Testis (tissue), 3 donors: Measurements from ENCODE around the gene EIF2A. TPM values are rescaled to one million over a fixed set of nuclear protein-coding genes. Genes with fewer than 3 reads are reported as not detected.
"Not testable (repeated sequence)": the region's sequence is repeated elsewhere in the genome, so short reads cannot be mapped to it uniquely, and the experiment has no call there.

Experiments
- DNase-seq: peaks from one replicate; pipeline ENCODE4 v3.0.0-alpha.2; 2019
- H3K27ac ChIP-seq, 2 donors: fragments of 200-600 bp; sonication (generic); one replicate each; pipeline ENCODE4 v1.5.1; 2019
- H3K27me3 ChIP-seq: fragments of 200-600 bp; sonication (generic); one replicate; pipeline ENCODE4 v1.5.1; 2019
- H3K36me3 ChIP-seq: fragments of 200-600 bp; sonication (generic); one replicate; pipeline ENCODE4 v1.5.1; 2017; ENCODE audit warnings: low read depth; ENCODE audit errors: missing control alignments
- H3K4me1 ChIP-seq: fragments of 200-600 bp; sonication (generic); one replicate; pipeline ENCODE4 v1.5.1; 2019
- H3K4me3 ChIP-seq, 2 donors: fragments of 200-600 bp; sonication (generic); one replicate each; pipeline ENCODE4 v1.5.1; 2017 to 2019
- H3K9me3 ChIP-seq: fragments of 200-600 bp; sonication (generic); one replicate; pipeline ENCODE4 v1.5.1; 2017
- CTCF ChIP-seq, 3 experiments: fragments of 450-650 bp in 2 of 3; fragments of 200-600 bp in 1 of 3; sonication (generic) in 1 of 3; IDR thresholded peaks; one replicate each; pipeline ENCODE4 v1.5.1; 2016 to 2019; ENCODE audit warnings: antibody characterized with exemption in 3 of 3, mild to moderate bottlenecking in 2 of 3, moderate library complexity in 1 of 3
- POLR2A ChIP-seq: fragments of 450-650 bp; IDR thresholded peaks from one replicate; pipeline ENCODE4 v1.6.1; 2017; ENCODE audit warnings: antibody characterized with exemption, mild to moderate bottlenecking, moderate library complexity
- WGBS, 2 donors: methylation state at CpG; one replicate each; pipeline ENCODE4 v1.1.5; 2018; 5-methylcytosine and 5-hydroxymethylcytosine counted together
- intact Hi-C: fragments of 100-400 bp; cut with DNase I; formaldehyde crosslinking; loops from one replicate; pipeline ENCODE4 v1.15.1; 2023; ENCODE audit warnings: low total_unique reads
- polyA plus RNA-seq: library from polyadenylated mRNA; stranded (reverse); fragments of 350-450 nt; fragmentation: Illumina TruSeq; extraction: RNeasy Lipid Tissue Mini Kit (QIAGEN cat#74804); gene quantifications from one replicate; pipeline ENCODE4 v1.2.3, GENCODE V29; 2014; ENCODE audit warnings: low read depth, low replicate concordance; ENCODE audit not compliant: insufficient read depth
- total RNA-seq, 2 donors: library from RNA; depleted of rRNA; stranded (reverse); fragments of >200 nt; gene quantifications; one replicate each; pipeline ENCODE4 v1.2.3, GENCODE V29; 2016

The EIF2A gene
- total and polyA plus RNA-seq, 3 donors from 2014 or later: 32.1 to 83.2 (median 70.8) TPM

DNA sequence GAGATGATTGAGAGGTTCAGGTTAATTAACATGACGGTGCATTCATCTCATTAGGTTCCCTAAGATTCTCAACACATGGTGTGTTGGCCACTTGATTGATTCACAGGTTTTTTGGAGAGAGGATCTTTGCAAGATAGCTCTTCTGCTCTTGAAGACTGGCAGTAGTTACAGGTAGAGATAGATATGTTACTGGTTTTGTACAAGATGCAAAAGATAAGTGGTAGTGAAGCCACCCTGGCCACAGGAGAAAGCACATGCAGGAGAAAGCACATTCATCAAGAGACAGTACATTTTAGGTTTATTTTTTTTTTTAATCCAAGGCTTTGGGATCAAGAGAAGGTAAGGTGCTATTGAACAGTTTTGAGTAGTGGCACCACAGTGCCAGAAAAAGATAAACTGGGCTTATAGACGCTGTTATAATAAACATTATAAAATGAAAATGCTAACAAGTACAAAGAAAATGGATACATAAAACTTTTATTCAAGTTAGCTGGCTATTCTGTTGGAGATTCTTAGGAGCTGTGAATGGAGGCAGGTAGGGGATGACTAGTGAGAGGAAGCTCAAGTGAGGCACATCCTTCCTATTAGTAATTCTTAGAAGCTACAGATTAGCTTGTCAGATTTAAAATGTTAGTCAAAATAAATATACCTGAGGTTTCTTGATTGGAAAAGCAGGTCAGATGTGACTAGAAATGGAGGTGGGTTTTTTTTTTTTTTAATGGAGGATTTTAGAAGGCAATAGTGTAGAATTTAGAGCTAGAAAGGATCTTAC lies 67.3 kb downstream of the EIF2A start:
- Histone ChIP-seq H3K9me3 (no peaks in the 10 kb centered on the region), H3K27ac (no peak overlapping the region), H3K36me3 (no peaks in the 10 kb centered on the region), H3K4me1 (peaks cover 3% of the 10 kb centered on the region), H3K27me3 (no peaks in the 10 kb centered on the region), H3K4me3 (no peak overlapping the region)
- no peak for DNase-seq
- TF ChIP-seq POLR2A (no peak), CTCF (IDR thresholded peaks at IDR 0.05) (no peak)
- 85 to 90% methylated on average over 2 of the region's 2 CpGs for WGBS, 2 donors
- intact Hi-C loops: no loop called here

DNA sequence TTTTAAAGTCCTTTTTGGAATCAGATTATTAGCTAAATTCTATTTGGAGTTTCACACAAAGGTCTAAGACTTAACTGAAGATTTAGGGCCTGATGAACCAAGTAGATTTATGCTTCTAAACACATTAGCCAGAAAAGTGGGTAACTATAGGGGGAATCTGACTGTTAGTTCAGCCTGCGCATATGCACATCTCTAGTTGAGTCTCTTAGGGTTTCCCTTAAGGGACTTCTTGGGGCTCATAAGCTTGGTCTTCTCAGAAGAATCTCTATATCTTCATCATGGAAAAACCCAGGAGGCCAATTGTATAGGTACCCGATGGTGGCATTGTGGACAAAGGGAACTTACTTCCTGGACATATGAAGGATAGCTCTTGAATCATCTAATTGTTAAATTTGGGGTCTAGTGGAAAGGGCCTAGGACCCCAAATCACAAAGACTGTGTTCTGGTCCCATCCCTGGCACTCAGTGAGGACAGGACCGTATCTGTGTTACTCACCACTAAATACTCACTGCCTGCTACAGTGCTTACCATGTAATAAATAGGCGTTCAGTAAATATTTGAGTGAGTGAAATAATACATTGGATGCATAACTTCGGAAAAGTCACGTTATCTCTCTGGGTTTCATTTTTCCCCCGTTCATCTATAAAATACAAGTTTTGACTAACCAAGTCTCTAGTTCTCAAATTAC lies 73.6 kb downstream of the EIF2A start:
- no peak overlapping the region for H3K27ac ChIP-seq
- no peaks in the 10 kb centered on the region for H3K4me1 ChIP-seq
- no peaks in the 10 kb centered on the region for H3K9me3 ChIP-seq
- H3K36me3 ChIP-seq: no peaks in the 10 kb centered on the region
- no peaks in the 10 kb centered on the region for H3K27me3 ChIP-seq
- TF ChIP-seq POLR2A (no peak), CTCF (IDR thresholded peaks at IDR 0.05) (no peak)
- intact Hi-C loops: no loop called here
- H3K4me3 ChIP-seq: no peak overlapping the region
- DNase-seq: no peak
- 84 to 88% methylated on average over 7 of the region's 7 CpGs for WGBS, 2 donors

- intact Hi-C loops: not testable (repeated sequence)
Measured at GRCh38 chr3:150622955-150623354, 76.4 kb downstream of the EIF2A start.

GRCh38 chr3:150623945-150624344 lies 77.4 kb downstream of the EIF2A start:
- Histone ChIP-seq H3K27me3 (no peaks in the 10 kb centered on the region), H3K9me3 (no peaks in the 10 kb centered on the region), H3K36me3 (no peaks in the 10 kb centered on the region), H3K27ac (no peak overlapping the region), H3K4me1 (no peaks in the 10 kb centered on the region), H3K4me3 (no peak overlapping the region)
- 91 to 96% methylated on average over 1 of the region's 1 CpG for WGBS, 2 donors
- DNase-seq: no peak
- intact Hi-C loops: no loop called here
- TF ChIP-seq CTCF (IDR thresholded peaks at IDR 0.05) (no peak), POLR2A (no peak)

More at GRCh38 chr3:150622955-150623354, 76.4 kb downstream of the EIF2A start:
- not testable (repeated sequence) for H3K4me3 ChIP-seq, H3K9me3 ChIP-seq, H3K4me1 ChIP-seq, H3K36me3 ChIP-seq, H3K27ac ChIP-seq, H3K27me3 ChIP-seq, DNase-seq

GRCh38 chr3:150626148-150626930 lies 79.8 kb downstream of the EIF2A start:
- no peak for TF ChIP-seq CTCF (IDR thresholded peaks at IDR 0.05)
- TF ChIP-seq POLR2A: no peak
- no peak overlapping the region for H3K4me3 ChIP-seq
- intact Hi-C loops: no loop called here
- H3K36me3 ChIP-seq: no peaks in the 10 kb centered on the region
- H3K27ac ChIP-seq: peak overlapping the region; percentile 2 to 33
- H3K27me3 ChIP-seq: no peaks in the 10 kb centered on the region
- no peaks in the 10 kb centered on the region for H3K9me3 ChIP-seq
- DNase-seq: no peak
- 69 to 82% methylated on average over 2 of the region's 2 CpGs for WGBS, 2 donors
- no peaks in the 10 kb centered on the region for H3K4me1 ChIP-seq
